ENCODE results near the gene BIN2. TPM values are rescaled to one million over a fixed set of nuclear protein-coding genes. Genes with fewer than 3 reads are reported as not detected.

Gene BIN2
- total and polyA plus RNA-seq, 9 of the 15 experiments (the other 6 are each of a cell fraction or from before 2014, with no cell fraction given) = 0.04 to 0.39 (median 0.25) TPM; not detected in 1

DNA sequence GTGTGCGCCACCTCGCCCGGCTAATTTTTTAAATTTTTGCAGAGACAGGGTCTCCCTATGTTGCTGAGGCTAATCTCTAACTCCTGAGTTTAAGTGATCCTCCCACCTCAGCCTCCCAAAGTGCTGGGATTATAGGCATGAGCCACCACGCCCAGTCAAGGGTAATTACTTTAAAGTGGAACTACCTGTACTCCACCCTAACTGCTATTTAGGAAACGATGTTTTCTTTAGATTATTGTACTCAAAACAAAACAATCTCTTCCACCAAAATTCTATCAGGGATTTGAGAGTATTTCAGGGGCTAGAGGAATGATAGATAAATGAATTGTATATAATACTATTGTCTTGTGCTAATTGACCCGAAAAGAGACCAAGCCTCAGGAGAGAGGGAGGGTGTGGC lies 9.6 kb upstream of the BIN2 start:
- in situ Hi-C loops (cut with MboI) = no loop called here
- TF ChIP-seq, protein P1, sequence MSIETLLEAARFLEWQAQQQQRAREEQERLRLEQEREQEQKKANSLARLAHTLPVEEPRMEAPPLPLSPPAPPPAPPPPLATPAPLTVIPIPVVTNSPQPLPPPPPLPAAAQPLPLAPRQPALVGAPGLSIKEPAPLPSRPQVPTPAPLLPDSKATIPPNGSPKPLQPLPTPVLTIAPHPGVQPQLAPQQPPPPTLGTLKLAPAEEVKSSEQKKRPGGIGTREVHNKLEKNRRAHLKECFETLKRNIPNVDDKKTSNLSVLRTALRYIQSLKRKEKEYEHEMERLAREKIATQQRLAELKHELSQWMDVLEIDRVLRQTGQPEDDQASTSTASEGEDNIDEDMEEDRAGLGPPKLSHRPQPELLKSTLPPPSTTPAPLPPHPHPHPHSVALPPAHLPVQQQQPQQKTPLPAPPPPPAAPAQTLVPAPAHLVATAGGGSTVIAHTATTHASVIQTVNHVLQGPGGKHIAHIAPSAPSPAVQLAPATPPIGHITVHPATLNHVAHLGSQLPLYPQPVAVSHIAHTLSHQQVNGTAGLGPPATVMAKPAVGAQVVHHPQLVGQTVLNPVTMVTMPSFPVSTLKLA (conservative IDR thresholded peaks at IDR 0.05) = no peak
- TF ChIP-seq THRAP3 (IDR thresholded peaks at IDR 0.05; ENCODE audit: borderline replicate concordance) (no peak), DDX20 (tag; IDR thresholded peaks at IDR 0.05; ENCODE audit: low read depth) (no peak), NR1H2 (CRISPR knock-in tag; IDR thresholded peaks at IDR 0.05) (no peak), GABPA (tag; conservative IDR thresholded peaks at IDR 0.05; ENCODE audit: low read depth) (no peak), HNRNPLL (IDR thresholded peaks at IDR 0.05; ENCODE audit: low read depth, low read length, poor library complexity, severe bottlenecking) (no peak), EWSR1 (IDR thresholded peaks at IDR 0.05; ENCODE audit: borderline replicate concordance, low read depth, partially characterized antibody) (no peak), TEAD4 (IDR thresholded peaks at IDR 0.05; ENCODE audit: low read length) (no peak), TEAD4 (CRISPR knock-in tag; IDR thresholded peaks at IDR 0.05; ENCODE audit: borderline replicate concordance) (no peak), TBP (optimal IDR thresholded peaks at IDR 0.05; ENCODE audit: low read depth, low read length) (no peak)
- TF ChIP-seq, protein P2, sequence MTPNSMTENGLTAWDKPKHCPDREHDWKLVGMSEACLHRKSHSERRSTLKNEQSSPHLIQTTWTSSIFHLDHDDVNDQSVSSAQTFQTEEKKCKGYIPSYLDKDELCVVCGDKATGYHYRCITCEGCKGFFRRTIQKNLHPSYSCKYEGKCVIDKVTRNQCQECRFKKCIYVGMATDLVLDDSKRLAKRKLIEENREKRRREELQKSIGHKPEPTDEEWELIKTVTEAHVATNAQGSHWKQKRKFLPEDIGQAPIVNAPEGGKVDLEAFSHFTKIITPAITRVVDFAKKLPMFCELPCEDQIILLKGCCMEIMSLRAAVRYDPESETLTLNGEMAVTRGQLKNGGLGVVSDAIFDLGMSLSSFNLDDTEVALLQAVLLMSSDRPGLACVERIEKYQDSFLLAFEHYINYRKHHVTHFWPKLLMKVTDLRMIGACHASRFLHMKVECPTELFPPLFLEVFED (CRISPR knock-in tag; conservative IDR thresholded peaks at IDR 0.05) = no peak
- no peak for FAIRE-seq
- 38% methylated on average over 6 of the region's 6 CpGs for WGBS (ENCODE audit: insufficient coverage, low coverage, missing lambda C conversion rate)
- BruUV-seq (replicated peaks) = no TSS peak
- Histone ChIP-seq H3K79me2 (ENCODE audit: control insufficient read depth, insufficient read depth, low read length) (no peaks in the 10 kb centered on the region), H3K27me3 (ENCODE audit: control insufficient read depth in 2 of 2, insufficient read depth in 2 of 2, low read length in 2 of 2) (no peaks in the 10 kb centered on the region), H3K9me3 (replicated peaks; ENCODE audit: control insufficient read depth, insufficient read depth, low read depth, low read length) (no peaks in the 10 kb centered on the region), H2AFZ (ENCODE audit: low read depth, low read length) (peak overlapping the region; percentile 36; the same call in 1 of the 2 replicates), H3K4me1 (replicated peaks in 1 of 2; ENCODE audit: control insufficient read depth in 2 of 2, insufficient read depth in 2 of 2, low read length in 2 of 2) (peaks cover 8 to 24% of the 10 kb centered on the region in 2 experiments), H3K9ac (ENCODE audit: insufficient read depth in 1 of 2, low read depth in 2 of 2, low read length in 2 of 2) (no peak overlapping the region), H3K4me3 (no peak overlapping the region), H3K27ac (ENCODE audit: extremely low read depth, low read depth, low read length) (no peak overlapping the region), H4K20me1 (replicated peaks; ENCODE audit: control insufficient read depth, insufficient read depth, low read length) (no peaks in the 10 kb centered on the region), H3K36me3 (ENCODE audit: control insufficient read depth, insufficient read depth, low read length) (no peaks in the 10 kb centered on the region), H3K4me2 (ENCODE audit: insufficient read depth, low read length) (no peak overlapping the region), H3K9me1 (ENCODE audit: control insufficient read depth, insufficient read depth, low read length) (no peaks in the 10 kb centered on the region)
- ChIA-PET CTCF (ENCODE audit: low intra/inter-chr PET ratio) (no interaction called here), POLR2A (no interaction called here)
- no peak for DNase-seq (ENCODE audit: extremely low read depth in 1 of 4, low spot score in 3 of 4)
- intact Hi-C loops (cut with micrococcal nuclease) = no loop called here
- no peak for ATAC-seq

All from K562 (cell line).